GM19238 (cell line): ENCODE data around the gene GIN1.
"Not testable (repeated sequence)": the region's sequence is repeated elsewhere in the genome, so short reads cannot be mapped to it uniquely, and the experiment has no call there.

Experiments
- DNase-seq: peaks from one replicate; pipeline ENCODE4 v3.0.0; 2011; ENCODE audit warnings: low spot score; ENCODE audit not compliant: insufficient read length

GIN1 gene

GRCh38 chr5:103119765-103120606 lies at the start of gene GIN1, which contains the start of gene PPIP5K2:
TSS of gene GIN1 (minus strand) at chr5:103120138. CDS start at chr5:103108707, 11,431 bp downstream.
TSS of gene PPIP5K2 (plus strand) at chr5:103120301. CDS start at chr5:103129590, 9,289 bp downstream.
- peak; percentile 44 for DNase-seq

GRCh38 chr5:103166706-103167105 lies 46.8 kb upstream of the GIN1 start:
- no peak for DNase-seq

GRCh38 chr5:103151156-103151555 lies 31.2 kb upstream of the GIN1 start:
- no peak for DNase-seq

GRCh38 chr5:103148213-103148612 lies 28.3 kb upstream of the GIN1 start:
- no peak for DNase-seq

GRCh38 chr5:103145196-103145595 lies 25.3 kb upstream of the GIN1 start:
- no peak for DNase-seq

GRCh38 chr5:103142132-103142531 lies 22.2 kb upstream of the GIN1 start:
- not testable (repeated sequence) for DNase-seq

GRCh38 chr5:103139264-103139865 lies 19.4 kb upstream of the GIN1 start:
- DNase-seq, result peak; percentile 40

- DNase-seq, result no peak
These were observed 18.3 kb upstream of the GIN1 start for GRCh38 chr5:103138202-103138690.

GRCh38 chr5:103135461-103135860 lies 15.5 kb upstream of the GIN1 start:
- DNase-seq, result no peak

- DNase-seq, result no peak
These were observed 13.3 kb upstream of the GIN1 start for GRCh38 chr5:103133231-103133630.

GRCh38 chr5:103132684-103133083 lies 12.7 kb upstream of the GIN1 start:
- no peak for DNase-seq

GRCh38 chr5:103128202-103128601 lies 8.3 kb upstream of the GIN1 start:
- no peak for DNase-seq

- DNase-seq, result no peak
These were observed 7.4 kb upstream of the GIN1 start for GRCh38 chr5:103127292-103127817.

GRCh38 chr5:103126557-103126956 lies 6.6 kb upstream of the GIN1 start:
- DNase-seq, result no peak

GRCh38 chr5:103122242-103122641 lies 2.3 kb upstream of the GIN1 start:
- DNase-seq, result no peak

- DNase-seq, result no peak
These were observed 766 bp upstream of the GIN1 start for GRCh38 chr5:103120607-103121200.

GRCh38 chr5:103119070-103119764 lies 721 bp downstream of the GIN1 start:
- no peak for DNase-seq

- no peak for DNase-seq
These were observed 2.4 kb downstream of the GIN1 start for GRCh38 chr5:103117471-103117991.

- DNase-seq, result no peak
These were observed 5.5 kb downstream of the GIN1 start for GRCh38 chr5:103114440-103114839.

GRCh38 chr5:103112910-103113309 lies 7.0 kb downstream of the GIN1 start:
- DNase-seq, result no peak

GRCh38 chr5:103111468-103111867 lies 8.5 kb downstream of the GIN1 start:
- DNase-seq, result no peak
